Fibroblast of skin of left quadriceps (primary cell): ENCODE measurements around the gene COQ8A.
"Not testable (repeated sequence)": the region's sequence is repeated elsewhere in the genome, so short reads cannot be mapped to it uniquely, and the experiment has no call there.

Experiments used
- DNase-seq, 2 experiments: peaks; one replicate each; pipeline ENCODE4 v3.0.0-alpha.2; 2013; ENCODE audit warnings: low read depth in 2 of 2

COQ8A gene

DNA sequence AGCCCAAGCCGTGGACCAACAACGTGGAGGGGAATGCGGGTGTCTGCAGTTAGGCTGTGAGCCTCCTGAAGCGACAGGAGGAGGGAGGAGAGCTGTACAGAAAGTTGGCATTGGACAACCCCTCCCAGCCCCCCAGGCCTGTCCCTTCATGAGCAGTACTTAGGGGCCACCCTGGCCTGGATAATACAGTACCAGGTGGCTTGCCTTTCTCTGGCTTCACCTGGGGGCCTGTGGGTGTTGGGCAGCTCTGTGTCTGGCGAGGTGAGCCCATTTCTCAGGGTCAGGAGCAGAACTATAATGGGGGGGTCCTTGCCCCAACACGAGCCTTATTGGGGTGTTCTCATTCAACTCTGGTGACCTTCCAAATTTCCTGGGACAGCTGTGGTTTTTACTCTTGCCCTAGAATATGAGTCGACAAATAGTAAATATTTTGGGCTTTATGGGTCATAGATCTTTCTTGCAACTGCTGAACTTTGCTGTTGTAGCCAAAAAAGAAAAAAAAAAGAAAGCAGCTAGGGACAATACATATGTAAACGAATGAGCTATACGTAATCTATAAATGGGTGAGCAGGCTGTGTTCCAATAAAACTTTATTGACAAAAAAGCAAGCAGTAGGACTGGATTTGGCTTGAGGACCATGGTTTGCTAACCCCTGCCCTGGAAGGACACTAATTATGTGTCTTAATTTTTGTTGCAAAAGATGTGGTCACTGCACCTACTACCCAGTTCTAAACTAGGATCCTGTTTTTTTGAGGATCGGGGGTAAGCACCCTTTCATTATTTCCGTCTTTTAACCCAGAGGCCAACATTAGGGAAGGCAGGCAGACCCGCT is 11.4 kb downstream of the COQ8A start:
- no peak for DNase-seq

DNA sequence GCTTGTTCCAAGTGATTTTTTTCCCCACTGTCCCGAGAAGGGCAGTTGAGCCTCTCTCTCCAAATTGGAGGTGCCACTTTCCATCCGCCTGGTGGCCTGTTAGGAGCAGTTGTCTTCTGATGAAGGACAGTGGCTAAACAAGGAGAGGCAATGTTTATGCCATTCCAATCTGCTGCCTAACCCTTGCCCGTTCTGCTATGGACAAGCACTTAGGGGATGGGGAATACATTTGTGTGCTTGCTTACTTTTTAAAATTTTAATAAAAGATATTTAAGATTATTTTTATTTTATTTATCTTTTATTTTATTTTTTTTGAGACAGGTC is 12.0 kb downstream of the COQ8A start:
- no peak for DNase-seq

DNA sequence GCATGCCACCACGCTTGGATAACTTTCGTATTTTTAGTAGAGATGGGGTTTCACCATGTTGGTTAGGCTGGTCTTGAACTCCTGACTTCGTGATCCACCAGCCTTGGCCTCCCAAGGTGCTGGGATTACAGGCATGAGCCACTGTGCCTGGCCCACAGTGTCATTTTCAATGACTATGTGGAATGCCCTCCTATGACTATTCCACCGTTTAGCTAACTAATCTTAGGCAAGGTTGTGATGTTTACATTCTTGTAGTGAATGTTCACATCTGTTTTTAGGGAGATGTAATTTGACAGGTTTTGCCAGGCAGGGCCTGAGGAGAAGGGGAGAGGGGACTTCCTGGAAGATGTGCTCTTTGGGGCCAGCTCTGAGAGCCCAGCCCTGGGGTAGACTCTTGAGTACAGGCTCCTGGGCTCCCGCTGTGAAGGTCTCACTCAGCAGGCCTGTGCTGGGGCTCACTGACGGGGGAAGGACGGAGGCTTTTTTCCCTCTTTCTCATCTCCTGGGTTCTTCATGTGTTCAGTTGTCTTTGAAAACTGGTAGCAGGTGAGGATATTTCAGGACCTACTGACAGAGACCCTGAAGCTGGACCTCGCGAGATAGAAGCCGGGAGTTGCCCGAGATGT is 13.2 kb downstream of the COQ8A start:
- DNase-seq: no peak

DNA sequence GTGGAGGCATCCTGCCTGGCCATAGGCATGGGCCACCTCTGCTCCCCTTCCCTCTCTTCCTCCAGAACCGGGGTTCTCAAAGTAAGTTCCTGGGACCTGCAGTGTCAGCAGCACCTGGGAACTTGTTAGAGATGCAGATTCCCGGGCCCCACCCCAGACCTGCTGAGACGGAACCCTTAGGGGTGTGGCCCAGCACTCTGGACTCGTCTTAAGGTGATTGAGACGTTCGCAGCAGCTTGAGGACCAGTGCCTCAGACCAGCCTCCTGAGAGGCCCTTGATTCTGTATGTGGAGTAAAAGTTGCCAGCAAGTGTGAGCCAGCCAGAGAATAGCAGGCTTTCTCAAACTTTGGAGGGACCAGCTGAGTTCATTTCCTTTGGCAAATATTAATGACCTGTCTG is 14.2 kb downstream of the COQ8A start:
- no peak for DNase-seq

DNA sequence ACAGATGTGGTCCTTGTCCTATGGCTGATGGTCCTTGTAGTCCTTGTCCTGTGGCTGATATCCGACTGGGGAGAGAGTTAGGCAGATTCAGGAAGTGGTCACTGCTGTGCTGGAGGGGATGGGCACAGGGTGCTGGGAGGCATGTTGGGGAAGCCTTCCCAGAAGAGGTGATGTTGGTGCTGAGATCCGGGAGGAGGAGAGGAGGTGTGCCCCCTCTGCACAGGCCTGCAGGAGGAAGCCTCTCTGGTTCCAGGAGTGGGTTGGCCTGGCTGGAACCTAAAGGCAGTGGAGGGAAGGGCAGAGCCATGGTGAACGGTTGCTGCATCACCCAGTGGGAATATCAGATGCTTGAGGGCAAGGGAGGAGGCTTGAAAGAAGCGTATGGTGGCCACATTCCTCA is 14.7 kb downstream of the COQ8A start:
- no peak for DNase-seq

DNA sequence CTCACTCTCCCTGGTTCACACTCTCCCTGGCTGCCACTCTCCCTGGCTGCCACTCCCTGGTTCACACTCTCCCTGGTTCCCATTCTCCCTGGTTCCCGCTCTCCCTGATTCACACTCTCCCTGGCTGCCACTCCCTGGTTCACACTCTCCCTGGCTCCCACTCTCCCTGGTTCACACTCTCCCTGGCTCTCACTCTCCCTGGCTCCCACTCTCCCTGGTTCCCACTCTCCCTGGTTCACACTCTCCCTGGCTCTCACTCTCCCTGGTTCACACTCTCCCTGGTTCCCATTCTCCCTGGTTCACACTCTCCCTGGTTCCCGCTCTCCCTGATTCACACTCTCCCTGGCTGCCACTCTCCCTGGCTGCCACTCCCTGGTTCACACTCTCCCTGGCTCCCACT is 15.8 kb downstream of the COQ8A start:
- DNase-seq: not testable (repeated sequence)

DNA sequence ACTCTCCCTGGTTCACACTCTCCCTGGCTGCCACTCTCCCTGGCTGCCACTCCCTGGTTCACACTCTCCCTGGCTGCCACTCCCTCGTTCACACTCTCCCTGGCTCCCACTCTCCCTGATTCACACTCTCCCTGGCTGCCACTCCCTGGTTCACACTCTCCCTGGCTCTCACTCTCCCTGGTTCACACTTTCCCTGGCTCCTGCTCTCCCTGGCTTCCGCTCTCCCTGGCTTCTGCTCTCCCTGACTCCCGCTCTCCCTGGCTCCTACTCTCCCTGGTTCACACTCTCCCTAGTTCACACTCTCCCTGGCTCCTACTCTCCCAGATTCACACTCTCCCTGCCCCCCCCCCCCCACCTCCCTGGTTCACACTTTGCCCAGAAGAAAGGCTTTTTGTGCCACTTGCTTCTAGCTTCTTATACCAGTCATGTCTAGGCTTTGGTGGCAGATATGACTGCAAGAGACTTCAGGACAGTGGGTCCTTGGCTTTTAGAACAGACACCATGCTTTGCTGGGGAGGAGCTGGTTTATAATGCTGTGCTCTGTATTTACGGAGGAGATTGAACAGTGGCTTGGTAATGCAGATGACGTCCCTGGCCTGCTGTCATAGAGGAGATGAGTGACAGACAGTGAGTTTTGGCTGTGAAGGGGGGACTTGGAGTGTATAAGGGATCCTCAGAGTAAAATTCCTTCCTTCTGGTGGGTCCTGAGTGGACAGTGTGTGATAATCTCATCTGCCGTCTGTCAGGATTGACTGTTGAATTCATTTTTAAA is 17.0 kb downstream of the COQ8A start:
- DNase-seq: no peak

DNA sequence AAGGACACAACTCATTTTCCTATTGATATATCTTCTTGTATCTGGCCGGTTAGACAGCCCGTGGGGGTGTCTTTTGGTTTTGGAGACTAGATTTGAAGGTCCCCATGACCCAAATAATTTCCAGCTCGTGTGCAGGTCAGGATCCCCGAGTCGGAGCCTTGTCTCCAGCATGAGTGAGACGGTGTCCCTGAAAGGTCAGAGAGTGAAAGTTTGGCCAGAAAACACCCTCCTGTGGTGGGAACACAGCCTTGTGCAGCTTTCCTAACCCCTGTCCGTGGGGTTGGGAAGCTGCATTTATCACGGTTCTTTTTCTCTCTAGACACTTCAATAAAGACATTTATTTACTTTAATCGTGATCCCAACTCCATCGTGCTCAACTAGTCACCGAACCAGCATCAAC is 17.6 kb downstream of the COQ8A start:
- no peak for DNase-seq

DNA sequence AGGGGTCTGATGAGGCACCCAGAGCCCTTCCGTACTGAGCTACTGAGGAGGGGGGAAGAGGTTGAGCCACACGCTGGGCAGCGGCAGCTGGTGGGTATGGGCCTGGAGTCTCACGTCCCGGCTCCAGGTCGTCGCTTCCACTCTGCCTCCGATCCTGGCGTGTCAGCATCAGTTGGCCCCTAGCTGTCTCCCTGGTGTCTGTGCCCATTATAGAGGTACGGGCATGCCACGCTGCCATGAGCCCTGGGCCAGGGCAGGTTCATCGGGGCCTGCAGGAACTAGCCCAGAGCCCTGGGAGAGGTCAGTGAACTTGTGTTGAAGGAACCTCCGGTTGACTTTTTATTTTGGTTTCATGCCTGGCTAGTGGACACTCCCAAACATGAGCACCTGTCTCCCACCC is 18.2 kb downstream of the COQ8A start:
- DNase-seq: no peak

DNA sequence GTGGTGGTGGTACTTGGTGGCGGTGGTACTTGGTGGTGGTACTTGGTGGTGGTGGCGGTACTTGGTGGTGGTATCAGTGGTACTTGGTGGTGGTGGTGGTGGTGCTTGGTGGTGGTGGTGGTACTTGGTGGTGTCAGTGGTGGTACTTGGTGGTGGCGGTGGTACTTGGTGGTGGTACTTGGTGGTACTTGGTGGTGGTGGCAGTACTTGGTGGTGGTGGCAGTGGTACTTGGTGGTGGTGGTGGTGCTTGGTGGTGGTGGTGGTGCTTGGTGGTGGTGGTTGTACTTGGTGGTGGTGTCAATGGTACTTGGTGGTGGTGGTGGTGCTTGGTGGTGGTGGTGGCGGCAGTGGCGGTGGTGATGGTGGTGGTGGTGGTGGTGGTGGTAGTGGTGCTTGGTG is 20.2 kb downstream of the COQ8A start:
- no peak for DNase-seq

DNA sequence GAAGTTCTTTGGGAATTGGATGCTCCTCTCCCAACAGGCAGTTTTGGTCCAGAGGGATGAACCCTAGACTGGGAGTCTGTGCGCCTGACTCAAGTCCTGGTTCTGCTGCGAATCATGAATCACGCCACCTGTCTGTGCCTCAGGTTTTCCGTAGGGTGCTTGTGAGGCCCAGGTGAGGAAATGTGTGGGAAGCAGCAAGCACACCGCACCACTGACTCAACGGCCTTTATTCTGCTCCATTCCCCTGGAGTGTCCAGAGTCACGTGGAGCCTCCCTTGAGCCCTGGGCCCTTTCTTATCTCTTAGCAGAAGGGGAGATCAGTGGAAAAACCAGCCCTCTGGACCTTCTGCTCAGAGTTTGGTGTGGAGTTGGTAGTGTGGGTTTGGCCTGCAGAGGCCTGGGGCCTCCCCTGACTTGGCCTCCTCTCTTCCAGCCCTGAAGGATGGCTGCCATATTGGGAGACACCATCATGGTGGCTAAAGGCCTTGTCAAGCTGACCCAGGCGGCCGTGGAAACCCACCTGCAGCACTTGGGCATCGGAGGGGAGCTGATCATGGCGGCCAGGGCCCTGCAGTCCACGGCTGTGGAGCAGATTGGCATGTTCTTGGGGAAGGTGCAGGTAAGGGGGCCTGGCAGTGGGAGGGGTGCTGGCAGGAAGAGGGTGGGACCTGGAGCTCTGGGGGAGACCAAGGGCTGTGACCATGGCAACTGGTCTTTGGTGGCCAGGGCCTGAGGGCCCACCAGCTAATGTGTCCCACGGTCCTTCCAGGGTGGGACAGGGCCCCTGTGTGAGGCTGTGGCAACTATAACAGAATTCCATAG is 21.1 kb downstream of the COQ8A start:
- DNase-seq: no peak

DNA sequence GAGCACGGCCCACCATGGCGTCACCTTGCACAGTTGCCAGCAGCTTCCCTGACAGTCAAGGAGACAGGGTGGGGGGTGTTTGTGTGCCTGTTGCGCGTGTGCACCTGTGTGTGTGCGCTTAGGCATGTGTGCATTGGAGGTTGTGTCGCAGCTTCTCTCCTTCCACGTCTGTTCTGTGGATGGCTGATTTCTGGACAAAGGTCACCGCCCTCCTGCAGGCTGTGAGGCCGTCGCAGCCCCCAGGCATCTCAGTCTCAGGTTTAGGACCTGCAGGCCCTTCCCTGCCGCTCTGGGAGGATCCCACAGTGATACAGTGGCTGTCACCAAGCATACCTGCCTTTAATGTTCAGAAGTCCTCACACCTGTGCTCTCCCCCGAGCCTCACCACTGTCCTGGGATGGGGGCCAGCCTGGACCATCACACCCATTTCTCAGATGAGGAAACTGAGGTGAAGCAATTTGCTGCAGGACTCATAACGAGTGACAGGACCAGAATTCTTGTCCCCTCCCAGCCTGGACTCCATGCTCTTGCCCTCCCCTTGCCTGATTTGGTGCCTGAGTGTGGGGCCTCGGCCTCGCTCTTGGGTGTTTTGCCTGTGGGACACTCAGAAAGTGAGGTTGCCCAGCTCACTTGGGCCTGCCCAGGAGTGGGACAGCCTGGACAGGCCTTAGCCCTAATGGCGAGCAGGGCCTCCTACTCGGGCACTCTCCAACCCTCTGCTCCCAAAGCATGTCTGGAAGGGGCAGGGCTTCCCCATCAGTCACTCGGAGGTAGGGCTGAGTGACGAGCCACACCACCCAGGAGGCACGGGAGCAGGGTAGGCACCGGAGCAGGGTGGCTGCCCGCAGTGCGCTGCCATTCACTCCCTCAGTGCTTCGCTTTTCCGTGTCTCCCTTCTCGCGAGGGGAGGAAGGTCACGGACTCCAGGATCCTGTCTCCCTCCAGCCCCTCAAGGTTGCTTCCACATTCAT is 22.6 kb downstream of the COQ8A start:
- DNase-seq: no peak

DNA sequence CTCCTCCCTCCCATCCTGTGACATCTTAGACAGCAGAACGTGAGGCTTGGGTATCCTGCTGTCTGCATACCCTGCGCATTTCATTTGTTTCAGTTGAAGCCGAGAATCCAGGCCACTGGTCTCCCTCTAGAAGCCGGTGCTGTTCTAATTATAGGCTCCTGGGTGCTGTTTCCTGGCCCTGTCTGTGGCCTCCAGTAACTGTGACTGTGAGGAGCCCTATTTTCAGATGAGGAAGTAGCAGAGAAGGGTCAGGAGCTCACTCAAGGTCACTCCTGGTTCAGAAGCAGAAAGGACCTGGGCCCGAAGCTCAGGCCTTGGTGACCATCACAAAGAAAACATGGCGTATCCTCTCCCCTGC is 24.0 kb downstream of the COQ8A start:
- no peak for DNase-seq

DNA sequence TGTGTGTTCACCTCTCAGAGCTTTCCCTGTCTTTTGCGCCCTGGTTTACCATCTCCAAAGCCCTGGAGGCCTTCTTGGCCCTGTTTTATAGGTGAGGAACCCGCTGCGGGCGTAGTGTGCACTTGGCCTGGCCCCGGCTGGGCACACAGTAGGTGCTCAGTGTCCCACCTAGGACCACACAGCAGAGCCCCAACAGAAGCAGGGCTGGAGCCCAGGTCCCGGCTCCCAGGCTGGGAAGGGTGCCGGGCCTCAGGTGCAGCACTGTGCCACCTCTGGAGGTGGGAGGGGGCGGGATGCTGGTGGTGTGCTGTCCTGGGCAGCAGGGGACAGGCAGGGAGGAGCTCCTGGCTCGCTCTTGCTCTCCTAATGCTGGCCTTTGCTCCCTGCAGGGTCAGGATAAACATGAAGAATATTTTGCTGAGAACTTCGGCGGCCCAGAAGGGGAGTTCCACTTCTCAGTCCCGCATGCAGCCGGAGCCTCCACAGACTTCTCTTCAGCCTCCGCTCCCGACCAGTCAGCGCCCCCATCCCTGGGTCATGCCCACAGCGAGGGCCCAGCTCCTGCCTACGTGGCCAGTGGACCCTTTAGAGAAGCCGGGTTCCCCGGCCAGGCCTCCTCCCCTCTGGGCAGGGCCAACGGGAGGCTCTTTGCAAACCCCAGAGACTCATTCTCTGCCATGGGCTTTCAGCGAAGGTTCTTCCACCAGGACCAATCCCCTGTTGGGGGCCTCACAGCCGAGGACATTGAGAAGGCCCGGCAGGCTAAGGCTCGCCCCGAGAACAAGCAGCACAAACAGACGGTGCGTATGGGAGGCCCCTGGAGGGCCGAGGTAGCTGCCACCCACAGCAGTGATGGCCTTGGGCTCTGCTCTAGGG is 24.8 kb downstream of the COQ8A start:
- no peak for DNase-seq

DNA sequence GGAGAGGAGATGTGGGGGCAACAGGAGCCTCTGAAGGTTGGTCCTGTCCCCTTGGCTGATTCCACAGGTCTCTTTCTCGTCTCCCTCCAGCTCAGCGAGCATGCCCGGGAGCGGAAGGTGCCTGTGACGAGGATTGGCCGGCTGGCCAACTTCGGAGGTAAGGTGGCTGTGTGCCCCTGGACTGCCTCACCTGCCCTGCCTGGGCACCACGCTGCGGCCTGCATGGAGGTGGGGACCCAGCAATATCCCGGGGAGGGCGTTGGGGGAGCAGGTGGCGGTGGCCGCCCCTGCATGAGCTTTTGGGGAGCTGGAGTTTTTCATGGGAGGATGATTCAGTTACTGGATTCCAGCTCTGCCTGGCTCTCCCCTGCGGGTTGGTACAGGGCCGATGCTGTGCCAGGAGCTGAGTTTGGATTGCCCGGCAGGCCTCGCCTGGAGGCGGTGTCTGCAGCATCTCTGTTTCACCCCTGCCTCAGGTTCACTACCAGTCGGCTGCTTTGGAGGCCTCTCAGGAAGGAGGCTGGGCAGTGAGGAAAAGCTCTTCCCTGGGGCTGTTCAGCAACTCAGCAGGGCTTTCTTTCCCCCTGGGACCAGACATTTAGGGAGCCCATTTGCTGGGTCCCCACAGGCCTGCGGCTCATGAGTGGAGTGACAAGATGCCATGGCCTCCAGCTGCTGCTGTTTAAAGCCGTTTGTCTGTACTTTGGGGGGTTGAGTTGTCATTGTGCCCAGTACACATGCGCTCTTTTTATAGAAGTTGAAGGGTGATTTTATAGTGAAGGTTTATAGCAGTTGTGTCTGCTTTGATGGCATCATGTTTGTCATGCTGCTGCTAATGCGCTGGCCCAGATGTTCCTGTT is 25.7 kb downstream of the COQ8A start:
- no peak for DNase-seq

DNA sequence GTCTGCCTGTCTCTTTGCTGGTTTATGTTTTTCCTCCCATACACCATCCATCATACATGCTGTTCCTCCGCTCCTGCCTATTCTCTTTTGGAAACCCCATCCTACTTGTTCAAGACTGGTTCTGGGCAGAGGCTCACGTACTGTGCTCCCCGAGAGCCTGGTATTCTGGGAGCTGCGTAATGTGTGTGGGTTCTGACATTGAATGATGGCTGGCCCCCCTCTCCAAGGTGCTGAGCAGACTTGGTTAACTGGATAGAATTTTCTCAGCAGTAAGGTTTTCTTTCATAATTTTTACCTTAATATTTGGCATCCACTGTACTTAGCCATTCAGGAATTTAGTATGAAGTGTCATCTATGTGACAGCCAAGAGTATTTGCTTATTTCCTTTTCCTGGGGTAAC is 26.6 kb downstream of the COQ8A start:
- DNase-seq: no peak

DNA sequence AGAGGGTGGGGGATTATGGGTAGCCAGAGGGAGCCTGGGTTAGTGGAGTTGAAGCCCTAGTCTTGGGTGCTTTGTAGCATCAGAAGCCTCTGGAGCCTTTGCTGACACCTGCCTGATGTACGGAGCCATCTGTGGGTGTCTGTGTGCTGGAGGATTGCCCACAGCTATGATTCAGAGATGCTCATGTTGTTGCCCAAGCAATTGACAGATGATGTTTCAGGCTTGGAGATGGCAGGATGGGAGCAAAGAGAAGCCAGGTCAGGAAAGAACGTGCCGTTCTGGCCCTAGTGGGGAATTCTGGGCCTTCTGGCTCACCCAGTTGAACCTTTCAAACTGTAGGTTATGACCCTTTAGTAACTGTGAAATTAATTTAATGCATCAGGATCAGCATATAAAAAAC is 27.6 kb downstream of the COQ8A start:
- no peak for DNase-seq

DNA sequence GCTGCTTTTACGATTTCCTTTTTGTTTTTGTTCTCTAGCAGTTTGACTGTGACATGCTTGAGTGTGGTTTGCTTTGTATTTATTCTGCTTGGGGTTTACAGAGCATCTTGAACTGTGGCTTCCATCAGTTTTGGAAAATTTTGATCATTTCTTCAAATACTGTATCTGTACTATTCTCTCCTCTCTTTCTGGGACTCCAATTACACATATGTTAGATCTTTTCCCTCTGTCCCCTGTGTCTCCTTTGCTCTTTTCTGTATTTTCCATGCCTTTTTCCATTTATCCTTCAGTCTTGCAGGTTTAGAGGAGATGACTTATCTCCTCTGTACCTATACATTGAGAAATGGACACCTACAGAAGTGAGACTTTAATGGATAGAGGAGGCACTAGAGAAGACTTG is 31.7 kb downstream of the COQ8A start:
- DNase-seq: no peak

DNA sequence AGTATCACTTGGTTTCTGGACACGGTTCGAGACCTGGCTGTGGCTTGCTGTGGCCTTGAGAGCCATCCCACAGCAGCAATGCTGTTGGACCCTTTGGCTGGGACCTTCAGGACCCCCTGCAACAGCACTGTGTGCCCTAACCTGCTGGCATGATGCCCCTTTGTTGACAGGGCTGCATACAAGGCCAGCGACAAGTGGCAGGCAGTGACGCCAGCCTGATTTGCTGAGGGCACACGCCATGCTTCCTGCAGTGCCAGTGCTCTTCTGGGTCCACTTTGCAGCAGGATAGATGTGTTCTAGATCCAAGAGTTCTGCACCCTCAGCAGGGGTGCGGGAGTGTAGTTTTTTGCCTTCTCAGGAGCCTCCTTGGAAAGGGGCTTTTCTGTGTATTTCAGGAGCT is 32.8 kb downstream of the COQ8A start:
- no peak for DNase-seq
